Renal pelvis (tissue), 4 donors: Measurements from ENCODE around the gene SSH2. TPM values are rescaled to one million over a fixed set of nuclear protein-coding genes. Genes with fewer than 3 reads are reported as not detected.
"Not testable (repeated sequence)": the region's sequence is repeated elsewhere in the genome, so short reads cannot be mapped to it uniquely, and the experiment has no call there.

Source experiments
- DNase-seq: peaks from one replicate; pipeline ENCODE4 v3.0.0-alpha.2; 2013
- polyA plus RNA-seq, 3 donors: library from polyadenylated mRNA; unstranded; fragments of 120-200 nt; gene quantifications; one replicate each; pipeline ENCODE4 v1.2.1, GENCODE V29; 2013; ENCODE audit not compliant: insufficient read length in 3 of 3

Gene SSH2
- polyA plus RNA-seq, 3 donors: 16.2 to 19.8 (median 18.7) TPM

DNA sequence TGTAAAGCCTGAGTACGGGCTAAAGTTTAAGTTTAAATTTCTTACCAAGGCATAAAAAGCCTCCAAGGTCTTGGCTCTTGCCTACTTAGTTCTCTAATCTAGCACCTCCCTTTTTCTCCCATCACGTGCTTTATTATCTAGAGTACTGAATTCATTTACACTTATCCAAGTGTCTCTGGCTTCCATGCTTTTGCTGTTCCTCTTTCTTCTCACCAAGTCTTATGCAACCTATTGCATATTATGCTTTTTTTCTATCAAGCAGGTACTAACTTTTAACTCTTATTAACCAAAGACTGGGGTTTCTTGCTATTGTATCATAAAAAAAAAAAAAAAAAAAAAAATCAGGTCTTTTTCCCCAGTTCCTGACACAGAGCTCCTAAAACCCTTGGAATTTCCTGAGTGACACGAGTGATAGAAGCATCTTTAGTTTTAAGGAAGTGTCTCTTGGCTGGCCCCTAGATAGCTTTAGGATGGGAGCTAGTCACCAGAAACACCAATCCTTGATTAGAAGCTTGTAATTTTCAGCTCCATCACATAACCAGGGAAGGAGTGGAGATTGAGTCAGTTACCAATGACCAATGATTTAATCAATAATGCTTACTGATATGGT is 44.9 kb downstream of the SSH2 start:
- no peak for DNase-seq

DNA sequence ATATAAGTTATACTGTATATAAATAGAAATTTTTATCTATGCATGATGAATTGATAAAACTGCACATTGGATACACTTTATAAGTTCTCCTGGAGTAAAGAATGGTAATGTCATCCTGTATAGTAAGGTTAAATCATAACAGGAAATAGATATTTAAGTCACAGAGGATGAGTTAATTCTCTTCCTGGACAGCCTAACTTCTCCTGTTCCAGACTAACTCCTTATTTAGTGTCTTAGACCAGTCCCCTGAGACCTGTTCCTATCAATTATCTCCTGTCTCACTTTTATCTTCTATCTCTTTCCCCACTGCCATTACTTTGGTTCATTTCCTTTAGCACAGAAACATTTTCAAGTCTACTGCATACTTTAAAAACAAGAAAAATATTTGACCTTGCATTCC is 46.5 kb downstream of the SSH2 start:
- DNase-seq: no peak

GRCh38 chr17:29881256-29881655 is 48.8 kb downstream of the SSH2 start:
- no peak for DNase-seq

- DNase-seq: no peak
Observed at GRCh38 chr17:29880031-29880430, 50.0 kb downstream of the SSH2 start.

DNA sequence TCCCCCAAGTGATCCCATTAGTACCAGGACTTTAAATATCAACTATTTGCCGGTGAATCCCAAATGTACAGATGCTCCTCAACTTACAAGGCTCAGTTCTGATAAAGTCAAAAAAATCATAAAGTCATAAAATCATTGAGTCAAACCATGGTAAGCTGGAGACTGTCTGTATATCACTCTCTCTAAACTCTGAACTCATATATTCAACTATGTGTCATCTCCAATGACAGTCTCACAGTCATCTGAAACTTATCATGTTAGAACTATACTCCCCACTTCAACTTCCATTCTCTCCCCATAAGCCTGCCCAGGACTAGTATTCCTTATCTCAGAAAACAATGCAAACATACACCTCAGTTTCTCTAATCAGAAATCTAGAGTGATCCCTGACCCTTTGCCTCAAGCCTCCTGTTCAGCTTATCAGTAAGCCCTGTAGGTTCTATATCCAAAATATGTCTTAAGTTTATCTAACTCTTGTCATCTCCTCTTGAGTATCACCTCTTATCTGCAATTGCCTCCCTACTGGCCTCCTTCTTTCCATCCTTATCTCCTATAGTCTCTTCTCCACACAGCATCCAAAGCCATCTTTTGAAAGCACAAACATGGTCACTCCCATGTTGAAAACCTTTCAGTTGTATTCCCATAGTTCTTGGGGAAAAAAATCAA is 55.0 kb downstream of the SSH2 start:
- no peak for DNase-seq

- not testable (repeated sequence) for DNase-seq
Observed at GRCh38 chr17:29874358-29874757, 55.7 kb downstream of the SSH2 start.

DNA sequence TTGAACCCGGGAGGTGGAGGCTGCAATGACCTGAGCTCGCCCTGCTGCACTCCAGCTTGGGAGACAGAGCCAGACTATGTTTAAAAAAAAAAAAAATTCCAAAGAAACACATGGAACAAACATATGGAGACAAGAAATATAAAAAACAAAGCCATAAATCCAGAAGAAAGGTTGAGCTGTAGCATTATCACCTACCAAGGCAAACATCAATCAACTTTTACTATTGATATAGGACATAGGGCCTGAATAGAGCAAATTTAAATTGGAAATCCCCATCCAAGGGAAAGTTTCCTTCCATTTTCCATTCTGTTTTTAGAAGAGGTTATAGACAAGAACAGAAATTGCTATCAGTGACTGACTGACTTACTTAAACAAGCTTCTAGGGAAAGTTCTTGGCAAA is 56.6 kb downstream of the SSH2 start:
- no peak for DNase-seq

GRCh38 chr17:29870836-29871465 is 59.1 kb downstream of the SSH2 start:
- no peak for DNase-seq

DNA sequence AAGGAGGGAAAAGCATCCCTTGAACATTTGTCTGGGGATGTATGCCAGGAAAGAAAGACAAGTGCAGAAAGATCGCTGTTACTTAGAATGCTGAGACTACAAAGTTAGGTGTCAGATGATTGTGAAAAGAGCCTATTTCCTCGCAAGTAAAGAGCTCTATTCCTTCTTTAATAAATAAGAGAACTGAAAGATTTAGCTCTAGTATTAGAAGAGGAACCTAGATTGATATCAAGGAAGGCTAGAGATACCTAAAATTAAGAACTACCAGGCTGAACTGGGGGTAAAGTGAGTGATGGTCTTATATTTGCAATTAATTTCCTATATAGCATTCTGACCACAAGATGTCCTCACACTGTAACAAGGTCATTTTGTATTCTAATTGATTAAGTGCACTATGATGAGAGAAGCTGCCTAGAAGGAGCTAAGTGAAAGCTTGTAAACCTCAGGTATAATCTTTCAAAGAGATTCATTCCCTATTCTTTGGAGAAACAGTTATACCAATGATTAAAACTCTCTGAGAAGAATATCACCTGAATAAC is 62.3 kb downstream of the SSH2 start:
- no peak for DNase-seq

DNA sequence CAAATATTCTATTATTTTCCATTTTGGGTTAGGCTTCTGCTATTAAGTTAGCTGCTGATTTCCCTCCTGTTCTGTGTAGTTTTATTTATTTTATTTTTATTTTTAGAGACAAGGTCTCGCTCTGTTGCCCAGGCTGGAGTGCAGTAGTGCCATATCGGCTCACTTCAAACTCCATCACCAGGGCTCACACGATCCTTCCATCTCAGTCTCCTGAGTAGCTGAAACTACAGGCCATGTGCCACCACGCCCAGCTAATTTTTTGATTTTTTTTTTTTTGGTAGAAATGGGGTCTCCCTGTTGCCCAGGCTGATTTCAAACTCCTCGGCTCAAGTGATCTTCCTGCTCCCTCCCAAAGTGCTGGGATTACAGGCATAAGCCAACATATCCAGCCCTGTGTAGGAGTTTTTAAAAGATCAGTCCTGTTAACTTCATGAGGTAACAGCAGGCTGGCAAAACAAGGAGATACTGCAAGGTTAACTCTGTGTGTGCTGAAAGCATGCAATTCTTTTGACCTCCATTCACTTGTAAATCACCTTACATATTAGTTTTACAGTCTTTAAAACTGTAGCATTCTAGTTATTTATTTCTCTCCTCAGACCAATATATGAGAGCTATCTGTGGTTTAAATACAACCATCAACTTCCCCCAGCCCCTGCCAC is 63.2 kb downstream of the SSH2 start:
- DNase-seq: no peak

DNA sequence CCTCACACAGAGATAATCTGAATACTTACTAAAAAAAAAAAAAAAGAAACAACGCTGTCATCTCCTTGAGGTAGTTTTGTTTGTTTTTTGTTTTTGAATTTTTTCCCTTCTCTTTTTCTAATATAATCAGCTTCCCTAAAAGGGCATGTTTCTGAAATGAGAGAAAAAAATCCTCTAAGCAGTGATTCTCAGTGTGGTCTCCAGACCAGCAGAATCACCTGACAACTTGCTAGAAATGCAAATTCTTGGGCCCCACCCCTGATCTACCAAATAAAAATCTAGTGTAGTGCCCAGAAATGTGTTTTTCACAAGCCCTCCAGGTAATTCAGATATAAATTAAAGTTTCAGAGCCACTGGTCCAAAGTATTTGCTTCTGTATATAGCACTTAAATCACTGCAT is 65.4 kb downstream of the SSH2 start:
- DNase-seq: no peak

DNA sequence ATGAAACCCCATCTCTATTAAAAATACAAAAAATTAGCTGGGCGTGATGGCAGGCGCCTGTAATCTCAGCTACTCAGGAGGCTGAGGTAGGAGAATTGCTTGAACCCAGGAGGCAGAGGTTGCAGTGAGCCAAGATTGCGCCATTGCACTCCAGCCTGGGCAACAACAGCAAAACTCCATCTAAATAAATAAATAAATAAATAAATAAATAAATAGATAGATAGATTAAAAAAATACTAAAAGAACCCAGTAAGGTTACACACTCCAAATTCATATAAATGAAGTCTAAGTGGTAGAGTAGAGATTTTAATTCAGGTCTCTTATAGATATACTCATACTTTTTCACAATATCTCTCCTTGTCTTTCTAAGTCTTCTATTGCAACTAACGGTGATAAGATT is 65.9 kb downstream of the SSH2 start:
- not testable (repeated sequence) for DNase-seq

GRCh38 chr17:29862951-29863350 is 67.1 kb downstream of the SSH2 start:
- no peak for DNase-seq

DNA sequence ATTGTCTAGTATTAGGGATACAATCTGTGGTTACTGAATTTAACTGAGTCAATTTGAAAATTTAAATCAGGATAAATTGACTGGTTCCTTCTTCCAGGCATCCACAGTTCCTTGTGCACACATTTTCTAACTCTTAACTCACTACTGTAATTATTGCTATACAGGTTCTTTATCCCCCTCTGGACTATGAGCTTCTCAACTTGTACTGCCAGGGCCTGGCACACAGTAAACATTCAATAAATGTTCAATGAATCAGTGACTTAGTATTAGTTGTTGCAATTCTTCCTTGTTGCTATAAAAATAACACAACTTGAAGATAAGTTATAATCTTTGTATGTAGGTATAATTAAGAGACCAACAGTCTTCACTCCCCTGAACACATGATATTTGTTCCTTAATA is 67.9 kb downstream of the SSH2 start:
- DNase-seq: no peak

DNA sequence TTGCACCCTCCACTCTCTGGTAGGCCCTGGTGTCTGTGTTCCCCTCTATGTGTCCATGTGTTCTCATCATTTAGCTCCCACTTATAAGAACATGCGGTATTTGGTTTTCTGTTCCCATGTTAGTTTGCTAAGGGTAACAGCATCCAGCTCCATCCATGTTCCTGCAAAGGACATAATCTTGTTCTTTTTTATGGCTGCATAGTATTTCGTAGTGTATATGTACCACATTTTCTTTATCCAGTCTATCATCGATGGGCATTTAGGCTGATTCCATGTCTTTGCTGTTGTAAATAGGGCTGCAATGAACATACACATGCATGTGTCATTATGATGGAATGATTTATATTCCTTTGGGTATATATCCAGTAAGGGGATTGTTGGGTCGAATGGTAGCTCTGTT is 70.6 kb downstream of the SSH2 start:
- DNase-seq: not testable (repeated sequence)

GRCh38 chr17:29857823-29858222 is 72.2 kb downstream of the SSH2 start:
- no peak for DNase-seq

GRCh38 chr17:29857105-29857504 is 72.9 kb downstream of the SSH2 start:
- DNase-seq: not testable (repeated sequence)

DNA sequence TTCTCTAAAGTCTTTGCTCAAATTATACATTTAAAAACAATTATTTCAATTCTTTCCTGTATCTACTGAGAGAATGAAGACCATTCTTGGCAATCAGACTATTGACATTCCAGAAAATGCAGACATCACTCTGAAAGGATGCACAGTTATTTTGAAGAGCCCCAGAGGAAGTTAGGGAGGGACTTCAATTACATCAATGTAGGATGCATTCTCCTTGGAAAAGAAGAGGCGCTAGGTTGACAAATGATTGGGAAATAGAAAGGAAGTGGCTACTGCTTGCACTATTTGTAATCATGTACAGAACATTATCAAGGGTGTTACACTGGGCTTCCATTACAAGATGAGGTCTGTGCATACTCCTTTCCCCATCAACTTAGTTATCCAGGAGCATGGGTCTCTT is 74.3 kb downstream of the SSH2 start:
- DNase-seq: no peak

- no peak for DNase-seq
Observed at GRCh38 chr17:29848737-29849136, 81.3 kb downstream of the SSH2 start.

GRCh38 chr17:29847527-29848400 is 82.3 kb downstream of the SSH2 start:
- DNase-seq: no peak

GRCh38 chr17:29847118-29847517 is 82.9 kb downstream of the SSH2 start:
- no peak for DNase-seq

GRCh38 chr17:29846298-29846697 is 83.7 kb downstream of the SSH2 start:
- no peak for DNase-seq
